Hindlimb muscle (tissue), 1 donor: ENCODE measurements around the gene RAB3C. TPM values are rescaled to one million over a fixed set of nuclear protein-coding genes. Genes with fewer than 3 reads are reported as not detected.
A peak's percentile ranks its signal among the peaks of the same experiment; 100 is the strongest.

Experiments used
- DNase-seq: peaks from one replicate; pipeline ENCODE4 v3.0.0-alpha.2; 2013
- polyA plus RNA-seq: library from polyadenylated mRNA; unstranded; fragments of 120-200 nt; gene quantifications from one replicate; pipeline ENCODE4 v1.2.1, GENCODE V29; 2013; ENCODE audit not compliant: insufficient read length

The RAB3C gene
- polyA plus RNA-seq, 1 donor, result 0.43 TPM

DNA sequence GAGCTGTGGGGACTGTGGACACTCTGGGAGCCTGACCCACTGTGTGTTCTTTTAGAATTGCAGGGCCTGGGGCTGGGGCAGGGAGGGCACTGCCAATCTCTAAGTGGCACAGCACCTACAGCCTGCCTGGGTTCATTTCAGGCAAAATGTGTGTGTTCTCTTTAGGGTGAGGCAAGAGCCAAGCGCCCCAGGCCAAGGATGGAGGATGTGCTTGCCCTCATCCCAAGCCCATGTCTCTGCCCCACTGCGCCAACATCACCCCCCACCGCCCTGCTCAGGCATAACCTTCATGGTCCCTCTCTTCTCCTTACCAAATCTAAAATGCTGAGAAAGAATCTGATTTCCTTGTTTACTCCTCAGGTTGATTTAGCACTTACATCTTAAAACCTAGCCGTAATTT is 304.4 kb downstream of the RAB3C start:
- DNase-seq, result no peak

DNA sequence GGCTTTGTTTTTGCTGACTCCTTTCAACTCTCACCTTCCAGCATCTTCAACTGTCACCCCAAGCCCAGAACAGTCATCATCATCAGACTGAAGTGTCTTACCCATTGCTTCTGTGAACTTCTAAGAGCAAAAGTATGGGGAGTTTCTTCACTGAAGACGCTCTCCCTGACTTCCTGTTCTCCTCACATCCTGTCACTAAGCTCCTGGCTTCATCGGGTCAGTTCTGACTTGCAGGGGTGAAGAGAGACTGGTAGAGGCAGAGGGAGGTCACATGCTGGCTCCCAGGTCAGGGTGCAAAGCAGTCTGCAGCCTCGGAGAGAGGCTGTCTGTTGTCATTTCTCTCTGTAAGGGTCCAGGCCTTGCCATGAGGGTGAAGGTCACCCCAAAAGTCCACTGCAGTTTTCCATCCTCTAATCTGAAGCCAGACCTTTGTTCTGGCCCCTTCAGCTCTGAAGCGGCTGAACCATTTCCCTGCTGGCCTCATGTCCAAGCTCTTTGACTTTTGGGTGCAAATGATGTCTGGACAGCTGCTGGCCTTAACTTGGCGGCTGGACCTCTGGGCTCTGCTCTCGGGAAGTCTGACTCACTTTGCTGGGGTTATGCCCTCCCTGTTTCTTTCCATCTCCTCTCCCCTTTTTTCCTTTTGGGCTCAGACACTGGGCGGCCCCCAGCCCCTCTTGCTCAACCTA is 305.0 kb downstream of the RAB3C start:
- DNase-seq, result no peak

DNA sequence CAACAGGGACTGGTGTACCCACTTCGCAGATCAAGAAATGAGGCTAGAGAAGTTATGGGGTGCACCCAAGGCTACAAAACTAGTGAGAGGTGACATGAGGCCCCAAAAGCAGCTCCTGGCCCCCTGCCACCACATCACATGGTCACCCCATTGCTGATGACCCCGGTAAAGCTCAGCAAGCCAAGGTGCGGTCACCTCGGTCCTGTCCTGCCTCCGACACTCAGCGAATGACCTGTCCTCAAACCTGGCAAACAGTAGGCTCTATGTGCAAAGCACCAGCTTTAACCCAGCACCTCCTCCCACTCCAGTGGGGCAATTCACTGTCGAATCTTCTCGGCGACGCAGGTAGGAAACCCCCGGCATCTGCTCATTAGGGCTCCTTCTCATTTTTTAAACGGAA is 307.4 kb downstream of the RAB3C start:
- no peak for DNase-seq

- DNase-seq, result no peak
Observed at GRCh38 chr5:58890701-58891085, 307.8 kb downstream of the RAB3C start.

GRCh38 chr5:58891086-58891970 is 308.5 kb downstream of the RAB3C start:
- DNase-seq, result peak; percentile 67

DNA sequence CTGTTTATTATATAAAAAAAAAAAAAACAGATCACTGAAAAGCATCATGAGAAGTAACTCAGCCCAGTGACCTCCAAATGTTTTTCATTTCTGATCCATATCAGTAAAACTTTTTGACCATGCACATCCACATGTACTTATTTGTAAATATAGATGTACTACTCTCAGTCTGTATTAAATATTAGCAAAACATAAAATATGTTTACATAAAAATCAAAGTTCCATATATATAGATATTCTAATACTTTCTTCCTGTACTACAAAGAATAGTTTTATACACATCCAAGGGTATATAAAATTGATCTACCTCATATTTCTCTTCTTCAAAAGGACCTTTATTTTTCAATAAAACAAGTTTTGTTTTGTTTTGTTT is 309.1 kb downstream of the RAB3C start:
- DNase-seq, result no peak

- no peak for DNase-seq
Observed at GRCh38 chr5:58893551-58893950, 310.7 kb downstream of the RAB3C start.

- DNase-seq, result no peak
Observed at GRCh38 chr5:58898006-58898405, 315.1 kb downstream of the RAB3C start.

- no peak for DNase-seq
Observed at GRCh38 chr5:58898538-58898937, 315.7 kb downstream of the RAB3C start.

DNA sequence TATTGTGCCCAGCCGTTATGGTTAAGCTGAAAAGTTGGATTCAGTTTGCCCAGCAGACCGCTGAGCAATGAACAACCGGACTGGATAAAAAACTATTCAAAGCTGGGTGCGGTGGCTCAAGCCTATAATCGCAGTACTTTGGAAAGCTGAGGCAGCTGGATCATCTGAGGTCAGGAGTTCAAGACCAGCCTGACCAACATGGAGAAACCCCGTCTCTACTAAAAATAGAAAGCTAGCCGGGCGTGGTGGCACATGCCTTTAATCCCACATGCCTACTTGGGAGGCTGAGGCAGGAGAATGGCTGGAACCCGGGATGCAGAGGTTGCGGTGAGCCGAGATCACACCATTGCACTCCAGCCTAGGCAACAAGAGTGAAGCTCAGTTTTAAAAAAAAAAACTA is 318.4 kb downstream of the RAB3C start:
- no peak for DNase-seq

GRCh38 chr5:58902305-58902704 is 319.4 kb downstream of the RAB3C start:
- no peak for DNase-seq

DNA sequence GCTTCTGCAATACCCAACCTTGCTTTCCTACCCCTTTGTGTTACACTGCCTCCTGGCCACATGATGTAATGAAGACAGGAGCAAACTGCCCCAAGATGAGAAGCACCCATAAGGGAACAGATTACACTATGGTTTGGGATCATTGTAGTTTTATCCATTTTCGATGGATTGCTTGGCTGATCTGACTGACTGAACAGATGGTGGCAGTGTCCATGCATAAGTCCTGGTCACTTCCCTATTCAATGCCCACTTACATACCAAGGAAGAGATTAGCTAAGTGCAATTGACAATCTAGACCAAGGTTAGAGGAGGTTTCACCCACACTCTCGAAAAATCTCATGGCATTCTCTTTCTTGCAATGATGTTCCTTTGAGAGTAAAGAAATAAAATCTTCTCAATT is 319.9 kb downstream of the RAB3C start:
- DNase-seq, result no peak

GRCh38 chr5:58904737-58905136 is 321.9 kb downstream of the RAB3C start:
- DNase-seq, result no peak

GRCh38 chr5:58905944-58906343 is 323.1 kb downstream of the RAB3C start:
- DNase-seq, result no peak

Other genes starting within 250 kb of the RAB3C start
- 93.6 TPM for gene PLK2, start 123.0 kb upstream of the RAB3C start, polyA plus RNA-seq
- gene GAPT, start 91.6 kb upstream of the RAB3C start, polyA plus RNA-seq, result 0.59 TPM